ENCODE results near the gene FOXN3.
"Not testable (repeated sequence)": the region's sequence is repeated elsewhere in the genome, so short reads cannot be mapped to it uniquely, and the experiment has no call there.

Gene FOXN3

DNA sequence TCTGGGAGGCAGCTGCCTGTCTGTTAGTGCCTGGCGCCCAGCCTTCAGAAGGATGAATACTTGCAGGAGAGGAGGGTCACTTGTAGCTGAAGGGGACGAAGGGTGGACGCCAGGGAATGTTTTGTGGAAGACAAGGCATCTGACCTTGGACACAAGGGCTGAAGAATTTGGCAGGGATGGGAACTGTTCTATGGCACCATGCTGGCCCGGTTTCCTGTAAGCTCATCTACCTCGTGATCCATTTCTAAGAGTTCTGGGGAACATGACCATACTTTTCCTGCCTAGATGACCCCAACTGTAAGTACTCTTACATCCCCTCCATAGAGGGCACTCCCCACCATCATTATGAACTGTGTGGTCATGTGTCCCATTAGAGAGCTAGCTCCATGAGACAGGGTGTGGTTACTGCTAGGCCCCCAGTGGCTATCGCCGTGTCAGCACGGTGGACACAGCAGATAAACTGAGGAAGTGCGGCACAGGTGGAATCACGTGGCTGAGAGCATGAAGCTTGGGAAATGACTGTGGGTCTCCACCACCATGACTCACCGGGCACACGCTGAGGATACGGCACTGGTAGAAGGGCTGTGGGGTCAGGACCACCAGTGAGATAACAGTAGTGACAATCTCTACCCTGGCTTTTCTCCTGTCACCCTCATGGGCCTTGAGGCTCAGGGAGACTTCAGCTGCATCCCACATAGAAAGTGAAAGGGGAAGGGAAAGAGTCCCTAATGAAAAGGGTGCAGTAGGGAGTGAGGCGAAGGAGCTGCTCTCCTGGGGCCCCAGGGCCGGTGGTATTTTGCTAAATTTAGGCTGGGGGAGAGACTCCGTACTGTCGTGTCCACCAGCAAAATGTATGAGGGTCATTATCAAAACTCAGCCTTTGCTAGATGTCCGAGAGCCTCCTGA, 252.6 kb downstream of the FOXN3 start:
- no peak for DNase-seq (ENCODE audit: low spot score)

DNA sequence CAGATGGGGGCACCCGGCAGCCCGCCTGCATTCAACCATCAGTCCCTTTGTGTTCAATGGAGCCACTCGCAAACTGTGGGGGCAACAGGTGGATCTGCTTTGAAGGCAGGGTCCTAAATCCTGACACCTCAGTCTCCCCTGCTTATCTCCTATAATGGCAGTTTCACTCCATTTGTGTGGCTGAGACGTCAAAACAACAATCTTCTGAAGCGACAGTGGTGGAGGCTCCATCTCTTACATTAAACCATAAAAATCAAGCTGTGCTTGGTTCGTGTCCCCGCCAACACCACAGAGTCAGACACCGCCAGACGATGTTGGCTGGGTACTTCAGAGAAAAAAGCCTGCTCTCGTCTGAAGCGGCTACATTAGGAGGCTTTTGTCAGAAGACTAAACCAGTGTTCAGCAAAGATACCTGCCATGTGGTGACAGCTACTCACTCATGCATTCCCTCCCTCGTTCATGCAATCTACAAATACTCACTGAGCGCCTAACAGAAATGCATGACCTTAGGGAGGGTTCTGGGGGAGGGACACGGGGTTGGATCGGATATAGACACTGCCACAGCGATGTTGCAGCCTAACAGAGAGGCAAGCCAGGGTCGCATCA, 253.9 kb downstream of the FOXN3 start:
- DNase-seq (ENCODE audit: low spot score) = no peak

DNA sequence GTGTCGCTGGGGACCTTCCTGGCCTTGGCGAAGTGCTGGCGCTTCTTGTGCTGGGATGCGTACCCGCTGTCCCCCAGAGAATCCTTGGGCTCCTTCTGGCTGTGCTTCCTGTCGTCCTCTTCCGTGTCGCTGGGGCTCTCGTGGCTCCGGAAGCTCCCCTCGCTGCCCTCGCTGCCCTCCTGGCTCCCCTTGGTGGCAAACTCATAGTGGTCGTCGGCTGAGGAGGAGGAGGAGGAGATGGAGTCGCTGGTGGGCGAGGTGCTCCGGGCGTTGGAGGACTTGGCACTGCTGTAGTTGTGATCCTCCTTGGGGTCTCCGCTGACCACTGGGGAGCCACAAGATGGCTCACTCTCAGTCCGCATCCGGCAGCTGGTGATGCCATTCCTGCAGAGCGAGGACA, 254.4 kb downstream of the FOXN3 start:
- DNase-seq (ENCODE audit: low spot score) = no peak

- no peak for DNase-seq (ENCODE audit: low spot score)
Measured at GRCh38 chr14:89160437-89160836, 256.6 kb downstream of the FOXN3 start.

- DNase-seq (ENCODE audit: low spot score) = no peak
Measured at GRCh38 chr14:89158701-89159100, 258.3 kb downstream of the FOXN3 start.

- not testable (repeated sequence) for DNase-seq (ENCODE audit: low spot score)
Measured at GRCh38 chr14:89158104-89158503, 258.9 kb downstream of the FOXN3 start.

- no peak for DNase-seq (ENCODE audit: low spot score)
Measured at GRCh38 chr14:89155491-89155890, 261.5 kb downstream of the FOXN3 start.

- DNase-seq (ENCODE audit: low spot score) = not testable (repeated sequence)
Measured at GRCh38 chr14:89151693-89152092, 265.3 kb downstream of the FOXN3 start.

DNA sequence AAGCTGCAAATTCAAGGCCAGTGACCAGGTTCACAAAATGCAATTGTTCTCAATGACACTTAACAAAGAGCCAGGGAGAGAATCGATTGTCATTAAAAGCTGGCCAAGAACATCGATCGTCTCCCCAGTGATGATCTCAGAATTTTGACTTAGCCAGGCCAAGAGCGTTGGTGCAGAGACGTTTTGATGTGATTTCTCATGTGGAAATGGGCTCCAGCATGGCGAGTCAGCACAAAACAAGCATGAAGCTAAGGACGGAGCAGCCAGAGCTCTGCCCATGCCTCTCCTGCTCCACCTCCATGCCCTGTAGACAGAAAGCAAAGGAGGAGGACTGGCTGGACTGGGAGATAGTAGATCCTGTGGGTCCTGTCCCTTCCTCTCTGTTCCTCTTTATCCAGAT, 270.8 kb downstream of the FOXN3 start:
- DNase-seq (ENCODE audit: low spot score) = no peak

- DNase-seq (ENCODE audit: low spot score) = no peak
Measured at GRCh38 chr14:89144642-89145041, 272.4 kb downstream of the FOXN3 start.

- no peak for DNase-seq (ENCODE audit: low spot score)
Measured at GRCh38 chr14:89144066-89144465, 273.0 kb downstream of the FOXN3 start.

DNA sequence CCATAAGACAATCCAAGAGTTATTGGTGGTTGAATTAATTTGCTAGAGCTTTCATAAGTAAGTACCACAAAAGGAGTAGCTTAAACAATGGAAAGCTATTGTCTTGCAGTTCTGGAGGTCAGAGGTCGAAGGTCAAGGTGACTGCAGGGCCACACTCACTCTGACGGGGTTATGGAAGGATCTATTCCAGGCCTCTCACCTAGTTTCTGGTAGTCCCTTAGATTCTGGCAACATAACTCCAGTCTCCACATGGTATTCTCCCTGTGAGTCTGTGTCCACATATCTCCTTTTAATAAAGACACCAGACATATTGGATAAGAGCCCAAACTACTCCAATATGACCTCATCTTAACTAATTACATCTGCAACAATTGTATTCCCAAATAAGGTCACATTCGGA, 273.4 kb downstream of the FOXN3 start:
- no peak for DNase-seq (ENCODE audit: low spot score)

DNA sequence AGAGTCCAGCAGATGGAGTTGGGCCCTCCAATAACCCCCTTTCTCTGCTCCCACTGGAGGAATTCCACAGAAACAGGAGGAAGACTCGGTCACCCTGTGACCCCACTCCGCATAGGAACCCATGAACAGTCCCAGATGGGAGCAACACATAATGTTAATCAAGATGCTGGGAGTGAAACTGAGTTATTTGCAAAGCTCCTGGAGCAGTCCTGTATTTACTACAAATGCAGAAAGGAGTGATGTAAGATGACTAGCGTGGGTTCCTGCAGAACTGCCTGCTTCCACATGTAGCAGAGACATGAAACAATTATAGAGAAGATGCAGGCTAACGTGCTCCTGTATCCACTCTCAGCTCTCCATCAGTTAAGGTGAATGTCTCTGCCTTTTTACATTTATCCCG, 274.7 kb downstream of the FOXN3 start:
- DNase-seq (ENCODE audit: low spot score) = no peak

DNA sequence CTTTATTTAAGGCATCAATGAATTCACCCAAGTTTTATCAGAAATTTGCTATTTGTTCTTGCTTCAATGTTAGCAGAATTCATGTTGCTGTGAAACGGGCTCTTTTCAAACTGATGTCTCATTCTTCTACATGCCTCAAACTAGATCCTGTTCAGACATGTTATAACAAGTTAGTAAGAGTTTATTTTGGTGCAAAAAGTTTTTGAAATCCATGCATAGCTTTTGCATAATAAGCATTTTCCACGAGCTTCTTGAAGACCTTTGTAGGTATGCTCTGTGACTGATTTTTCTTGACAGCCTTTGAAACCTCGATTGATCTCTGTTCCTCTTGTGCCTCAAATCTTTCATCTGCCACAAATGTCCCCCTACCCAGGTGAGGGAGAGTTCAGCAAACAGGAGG, 275.2 kb downstream of the FOXN3 start:
- no peak for DNase-seq (ENCODE audit: low spot score)

GRCh38 chr14:89140326-89140725, 276.7 kb downstream of the FOXN3 start:
- no peak for DNase-seq (ENCODE audit: low spot score)

DNA sequence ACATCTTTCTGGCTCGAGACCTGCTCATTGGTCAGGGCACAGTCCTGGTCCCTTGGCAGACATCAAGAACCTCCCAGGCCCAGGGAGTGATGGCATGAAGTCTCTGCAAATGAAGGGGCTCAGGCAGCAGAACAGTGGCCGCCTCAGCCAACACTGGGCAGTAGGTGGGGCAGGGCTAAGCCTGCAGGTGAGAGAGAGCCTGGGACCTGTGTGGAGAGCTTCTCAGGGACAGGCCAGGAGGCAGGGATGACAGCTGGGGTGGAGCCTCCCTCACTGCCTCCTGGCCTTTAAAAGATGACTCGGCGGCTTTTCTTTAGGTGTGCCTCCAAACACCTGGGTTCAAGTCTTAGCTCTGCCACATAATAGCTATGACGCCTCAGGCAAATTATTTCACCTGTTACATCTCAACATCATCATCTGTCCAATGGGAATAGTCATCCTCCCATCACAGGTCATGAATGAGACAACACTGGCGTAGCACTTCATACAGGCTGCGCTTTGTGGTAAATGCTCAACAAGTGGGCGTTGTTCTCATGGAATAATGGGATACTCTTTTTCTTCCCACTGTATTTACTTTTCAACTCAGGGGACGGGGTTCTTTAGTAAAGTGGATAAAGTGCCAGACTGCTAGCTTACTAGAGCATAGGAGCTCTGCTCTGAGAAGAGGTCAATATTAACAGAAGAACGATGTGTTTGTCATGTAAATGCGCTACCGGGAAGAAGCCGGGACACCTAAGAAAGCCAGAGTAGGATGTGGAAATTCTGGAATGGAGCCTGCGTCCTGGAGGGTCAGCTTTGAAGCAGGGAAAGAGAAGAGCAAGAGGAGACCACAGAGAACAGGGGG, 277.4 kb downstream of the FOXN3 start:
- no peak for DNase-seq (ENCODE audit: low spot score)

DNA sequence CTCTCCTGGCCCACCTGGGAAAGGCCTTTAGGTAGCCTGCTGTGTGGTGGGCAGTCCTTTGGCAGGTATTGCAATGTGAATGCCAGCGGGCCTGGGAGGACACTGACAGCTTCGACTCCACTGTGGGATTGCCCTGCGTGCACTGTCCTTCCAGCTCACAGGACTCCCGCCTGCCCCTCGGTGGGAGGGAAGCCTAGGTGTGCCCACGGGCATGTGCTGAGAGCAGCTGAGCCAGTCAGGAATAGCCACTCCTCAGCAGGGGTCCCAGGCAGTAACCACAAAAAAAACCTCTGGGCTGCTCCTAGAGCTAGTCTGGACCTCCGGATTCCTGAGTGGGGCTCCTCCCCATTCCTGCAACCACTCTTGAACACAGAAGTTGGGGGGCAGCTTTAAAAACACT, 278.2 kb downstream of the FOXN3 start:
- DNase-seq (ENCODE audit: low spot score) = no peak

- no peak for DNase-seq (ENCODE audit: low spot score)
Measured at GRCh38 chr14:89137526-89138163, 279.4 kb downstream of the FOXN3 start.

DNA sequence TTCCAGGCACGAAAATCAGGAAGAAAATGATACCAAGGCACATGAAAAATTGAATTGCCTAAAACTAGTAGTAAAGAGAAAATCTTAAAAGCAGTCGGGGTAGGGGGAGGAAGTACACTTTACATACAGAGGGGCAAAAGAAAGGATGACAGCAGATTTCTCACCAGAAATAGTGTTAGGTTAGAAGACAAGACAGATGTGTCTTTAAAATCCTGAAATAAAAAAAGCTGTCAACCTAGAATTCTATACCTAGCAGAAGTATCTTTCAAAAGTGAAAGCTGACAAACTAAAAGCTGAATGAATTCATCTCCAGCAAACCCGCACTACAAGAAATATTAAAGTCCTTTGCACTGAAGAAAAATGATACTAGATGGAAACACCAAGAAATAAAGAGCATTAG, 280.4 kb downstream of the FOXN3 start:
- DNase-seq (ENCODE audit: low spot score) = no peak

DNA sequence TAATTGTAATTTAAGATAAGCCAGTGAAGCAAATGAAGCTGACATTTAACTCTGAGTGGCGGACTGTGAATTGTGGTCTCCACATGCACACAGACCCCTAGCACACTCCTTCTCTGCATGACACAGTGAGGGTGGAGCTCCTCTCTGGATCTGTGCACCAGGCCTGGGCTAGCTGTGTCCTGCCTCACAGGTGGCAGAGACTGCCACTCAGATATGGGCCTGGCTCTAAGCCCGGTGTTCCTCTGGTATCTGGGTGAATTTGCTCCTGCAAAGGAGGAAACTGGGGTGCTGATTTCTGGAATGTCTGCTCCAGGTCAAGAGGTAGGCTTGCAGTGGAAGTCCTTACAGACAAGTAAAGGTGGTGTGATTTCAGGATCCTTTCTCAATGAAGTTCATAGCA, 282.4 kb downstream of the FOXN3 start:
- DNase-seq (ENCODE audit: low spot score) = no peak

DNA sequence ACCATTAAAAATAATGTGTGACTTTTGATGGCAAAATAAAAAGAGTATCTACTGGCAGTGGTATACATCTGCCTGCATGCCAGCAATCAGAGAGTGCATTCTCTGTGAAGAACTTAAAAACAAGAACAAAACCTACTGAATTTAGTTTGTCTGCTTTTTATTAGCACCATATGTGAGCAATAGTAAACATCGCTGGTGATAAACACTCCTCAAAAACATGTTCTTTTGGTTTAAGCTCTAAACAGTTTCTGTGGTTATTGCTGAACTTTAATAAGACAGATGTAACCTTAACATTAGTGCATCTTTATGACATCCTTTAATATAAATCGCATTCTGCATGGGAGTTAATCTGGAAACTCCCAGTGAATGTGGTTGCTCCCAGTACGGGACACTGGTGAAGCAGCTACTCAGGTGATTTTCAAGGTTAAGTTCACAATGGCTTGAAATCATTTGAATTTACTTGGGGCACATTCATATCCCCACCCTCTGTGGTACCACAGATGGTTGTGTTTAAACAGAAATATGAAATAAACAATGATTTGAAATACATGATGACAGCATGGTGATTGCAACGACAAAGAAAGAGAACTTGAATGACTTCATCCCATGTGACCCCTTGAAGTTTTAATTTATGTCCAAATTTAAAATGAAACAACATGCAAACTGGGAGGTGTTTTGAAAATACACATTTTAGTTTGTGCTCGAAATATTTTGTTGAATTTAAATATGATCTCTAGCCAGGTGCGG, 285.9 kb downstream of the FOXN3 start:
- DNase-seq (ENCODE audit: low spot score) = no peak

- no peak for DNase-seq (ENCODE audit: low spot score)
Measured at GRCh38 chr14:89129570-89129969, 287.5 kb downstream of the FOXN3 start.
